PFSK-1 (cell line): Measurements from ENCODE around the gene TGM1.

ENCODE experiments used
- FOXP2 ChIP-seq: optimal IDR thresholded peaks from 2 replicates; pipeline ENCODE3; 2011; ENCODE audit warnings: borderline replicate concordance, control low read depth, inconsistent platforms; ENCODE audit not compliant: insufficient read depth; ENCODE audit errors: extremely low read length, extremely low read depth
- POLR2AphosphoS5 ChIP-seq: IDR thresholded peaks from 2 replicates; pipeline ENCODE4 v1.6.1; 2012; ENCODE audit warnings: low read depth, mild to moderate bottlenecking, control low read depth, low read length, moderate library complexity
- SIN3A ChIP-seq: IDR thresholded peaks from 2 replicates; pipeline ENCODE4 v1.6.1; 2012; ENCODE audit warnings: mild to moderate bottlenecking, low read length, moderate library complexity, borderline replicate concordance; ENCODE audit not compliant: insufficient read depth
- TAF1 ChIP-seq: IDR thresholded peaks from 2 replicates; pipeline ENCODE4 v1.6.1; 2012; ENCODE audit warnings: low read length, control low read depth, borderline replicate concordance; ENCODE audit not compliant: insufficient read depth
- TF ChIP-seq, protein P1 (sequence below), 2 experiments: IDR thresholded peaks; 2 replicates each; pipeline versions ENCODE4 v1.6.1 to v1.8.0; 2011 to 2012; ENCODE audit warnings: low read depth in 2 of 2, low read length in 2 of 2, control low read depth in 1 of 2, inconsistent platforms in 1 of 2, mild to moderate bottlenecking in 1 of 2, moderate library complexity in 1 of 2; ENCODE audit not compliant: insufficient read depth in 1 of 2

The TGM1 gene

DNA sequence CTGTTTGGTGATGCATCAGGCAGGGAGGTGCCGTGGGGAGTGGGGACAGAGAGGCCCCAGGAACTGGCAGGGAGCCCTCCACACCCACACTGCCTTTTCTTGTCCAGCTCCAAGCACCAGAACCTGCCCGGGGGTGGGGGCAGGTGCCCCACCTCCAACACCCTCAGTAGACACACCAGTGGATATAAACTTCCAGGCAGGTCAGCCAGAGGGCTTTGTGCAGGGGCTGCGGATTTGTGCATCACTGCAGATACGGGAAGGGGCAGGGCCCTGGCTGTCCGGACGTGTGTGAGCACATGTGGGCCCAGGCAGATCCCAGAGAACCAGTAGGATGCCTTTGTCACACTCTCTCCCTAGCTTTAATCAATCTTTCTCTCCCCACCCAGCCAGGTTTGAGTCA is 1.3 kb upstream of the TGM1 start:
- TF ChIP-seq TAF1 (no peak), FOXP2 (no peak), SIN3A (no peak), POLR2AphosphoS5 (no peak)
- TF ChIP-seq, protein P1, sequence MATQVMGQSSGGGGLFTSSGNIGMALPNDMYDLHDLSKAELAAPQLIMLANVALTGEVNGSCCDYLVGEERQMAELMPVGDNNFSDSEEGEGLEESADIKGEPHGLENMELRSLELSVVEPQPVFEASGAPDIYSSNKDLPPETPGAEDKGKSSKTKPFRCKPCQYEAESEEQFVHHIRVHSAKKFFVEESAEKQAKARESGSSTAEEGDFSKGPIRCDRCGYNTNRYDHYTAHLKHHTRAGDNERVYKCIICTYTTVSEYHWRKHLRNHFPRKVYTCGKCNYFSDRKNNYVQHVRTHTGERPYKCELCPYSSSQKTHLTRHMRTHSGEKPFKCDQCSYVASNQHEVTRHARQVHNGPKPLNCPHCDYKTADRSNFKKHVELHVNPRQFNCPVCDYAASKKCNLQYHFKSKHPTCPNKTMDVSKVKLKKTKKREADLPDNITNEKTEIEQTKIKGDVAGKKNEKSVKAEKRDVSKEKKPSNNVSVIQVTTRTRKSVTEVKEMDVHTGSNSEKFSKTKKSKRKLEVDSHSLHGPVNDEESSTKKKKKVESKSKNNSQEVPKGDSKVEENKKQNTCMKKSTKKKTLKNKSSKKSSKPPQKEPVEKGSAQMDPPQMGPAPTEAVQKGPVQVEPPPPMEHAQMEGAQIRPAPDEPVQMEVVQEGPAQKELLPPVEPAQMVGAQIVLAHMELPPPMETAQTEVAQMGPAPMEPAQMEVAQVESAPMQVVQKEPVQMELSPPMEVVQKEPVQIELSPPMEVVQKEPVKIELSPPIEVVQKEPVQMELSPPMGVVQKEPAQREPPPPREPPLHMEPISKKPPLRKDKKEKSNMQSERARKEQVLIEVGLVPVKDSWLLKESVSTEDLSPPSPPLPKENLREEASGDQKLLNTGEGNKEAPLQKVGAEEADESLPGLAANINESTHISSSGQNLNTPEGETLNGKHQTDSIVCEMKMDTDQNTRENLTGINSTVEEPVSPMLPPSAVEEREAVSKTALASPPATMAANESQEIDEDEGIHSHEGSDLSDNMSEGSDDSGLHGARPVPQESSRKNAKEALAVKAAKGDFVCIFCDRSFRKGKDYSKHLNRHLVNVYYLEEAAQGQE (IDR thresholded peaks at IDR 0.05; ENCODE audit: insufficient read depth in 1 of 2, low read depth in 2 of 2, low read length in 2 of 2) = no peak

DNA sequence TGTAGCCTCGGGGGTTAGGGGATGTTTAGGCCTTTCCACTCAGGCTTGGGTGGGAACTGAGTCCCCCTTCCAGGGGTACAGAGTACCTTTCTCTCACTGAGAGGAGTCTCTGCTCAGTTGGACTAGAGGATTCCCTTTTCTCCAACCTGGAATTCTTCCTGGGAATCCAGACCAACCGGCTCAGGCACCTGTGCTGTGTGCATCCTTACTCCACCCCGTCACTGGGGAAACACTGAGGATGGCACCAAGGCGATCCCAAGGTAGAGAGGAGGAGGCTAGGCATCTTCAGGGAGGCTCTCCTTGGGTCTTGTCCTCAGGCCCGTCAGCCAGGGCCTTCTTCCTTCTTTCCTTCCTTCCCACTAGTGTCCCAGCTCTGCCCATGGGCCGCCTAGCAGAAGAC is 871 bp upstream of the TGM1 start:
- no peak for TF ChIP-seq POLR2AphosphoS5
- no peak for TF ChIP-seq SIN3A
- TF ChIP-seq FOXP2 = no peak
- TF ChIP-seq TAF1 = no peak
- TF ChIP-seq, protein P1 (IDR thresholded peaks at IDR 0.05; ENCODE audit: insufficient read depth in 1 of 2, low read depth in 2 of 2, low read length in 2 of 2) = no peak

DNA sequence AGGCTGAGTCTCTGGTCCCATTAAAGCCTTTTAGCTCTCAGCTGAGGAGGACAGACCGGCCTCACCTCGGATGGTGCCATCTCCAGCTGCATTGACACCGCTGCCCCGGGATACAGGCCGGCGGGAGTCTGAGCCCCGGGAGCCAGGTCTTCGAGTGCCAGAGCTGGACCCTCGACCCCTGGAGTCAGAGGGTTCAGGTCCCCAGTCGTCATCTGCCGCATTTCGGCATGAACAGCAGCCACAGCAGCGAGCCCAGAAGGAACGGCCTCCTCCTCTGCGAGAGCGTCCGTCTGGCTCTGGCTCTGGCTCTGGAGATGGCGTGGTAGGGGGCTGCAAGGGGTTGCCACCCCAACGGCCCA is 1.0 kb downstream of the TGM1 start:
- no peak for TF ChIP-seq POLR2AphosphoS5

DNA sequence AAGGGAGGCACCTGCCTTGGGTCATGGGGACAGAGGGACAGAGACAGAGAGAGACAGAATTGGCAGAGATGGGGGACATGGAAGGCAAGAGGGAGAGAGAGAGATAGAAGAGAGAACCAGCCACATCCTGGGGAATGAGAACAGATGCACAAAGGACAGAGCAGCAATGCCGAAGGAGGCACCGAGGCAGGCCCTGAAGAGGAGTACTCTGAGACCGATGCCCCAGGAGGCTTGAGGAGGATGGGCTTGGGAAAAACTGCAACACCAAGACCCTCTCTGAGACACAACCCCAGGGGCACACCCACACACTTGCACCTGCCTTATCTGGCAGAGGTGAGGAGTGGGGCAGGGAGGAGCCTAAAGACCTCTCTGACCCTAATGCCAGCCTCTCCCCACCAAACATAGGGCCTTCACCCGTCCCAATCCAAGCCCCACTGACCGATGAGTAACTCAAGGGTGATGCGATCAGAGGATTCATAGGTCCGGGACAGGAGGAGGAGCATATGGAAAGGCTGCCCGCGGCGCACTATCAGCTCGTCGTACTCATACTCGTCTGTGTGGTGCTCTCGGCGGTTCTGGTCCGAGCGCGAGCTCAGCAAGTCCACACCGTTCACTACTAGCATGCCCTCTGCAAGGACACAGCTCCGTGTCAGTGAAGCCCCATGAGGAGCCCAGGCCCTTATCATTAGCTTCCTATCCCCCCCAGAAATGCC is 1.6 kb downstream of the TGM1 start:
- TF ChIP-seq, protein P1 (IDR thresholded peaks at IDR 0.05; ENCODE audit: insufficient read depth in 1 of 2, low read depth in 2 of 2, low read length in 2 of 2) = no peak
- TF ChIP-seq POLR2AphosphoS5 (no peak), FOXP2 (no peak), TAF1 (no peak), SIN3A (no peak)

DNA sequence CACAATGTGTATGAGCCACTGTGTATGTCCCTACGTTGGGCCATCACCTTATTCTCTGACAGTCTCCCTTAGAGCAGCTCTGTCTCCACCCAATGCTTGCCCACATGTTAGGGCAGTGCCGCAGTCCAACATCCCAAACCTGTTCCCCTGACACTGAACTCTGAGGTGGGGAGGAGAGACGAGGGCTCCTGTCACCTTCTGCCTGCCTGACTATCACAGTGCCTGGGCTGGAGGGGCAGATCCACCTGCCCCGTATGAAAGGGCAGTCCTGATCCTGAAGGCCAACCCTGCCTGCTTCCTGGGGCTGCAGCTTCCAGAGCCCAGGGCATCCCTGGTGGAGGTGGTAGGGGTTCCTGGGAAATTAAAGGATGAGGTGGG is 2.2 kb downstream of the TGM1 start:
- TF ChIP-seq TAF1 = no peak
- TF ChIP-seq, protein P1 (IDR thresholded peaks at IDR 0.05; ENCODE audit: insufficient read depth in 1 of 2, low read depth in 2 of 2, low read length in 2 of 2) = no peak
- no peak for TF ChIP-seq POLR2AphosphoS5
- TF ChIP-seq FOXP2 = no peak
- TF ChIP-seq SIN3A = no peak
